ENCODE results near the gene PRG2. TPM values are rescaled to one million over a fixed set of nuclear protein-coding genes. Genes with fewer than 3 reads are reported as not detected.

PRG2 gene
- total and polyA plus RNA-seq, 5 donors from 2014 or later, result 0.13 TPM; not detected in 4

DNA sequence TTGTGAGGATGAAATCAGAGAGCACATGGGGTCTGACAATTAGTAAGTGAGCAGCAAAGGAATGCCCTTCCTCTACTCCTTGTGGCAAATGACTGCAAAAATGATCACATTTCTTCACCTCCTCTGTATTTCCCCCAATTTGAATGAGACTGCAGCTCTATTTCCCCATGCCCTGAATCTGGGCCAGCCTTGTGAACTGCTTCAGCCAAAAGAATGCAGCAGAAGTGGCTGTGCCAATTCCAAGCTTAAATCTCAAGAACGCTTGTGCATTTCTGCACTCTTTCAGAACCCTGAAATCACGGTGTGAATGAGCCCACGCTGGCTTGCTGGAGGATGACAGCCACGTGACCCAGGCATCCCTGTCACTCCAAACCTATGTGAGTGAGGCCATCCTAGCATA is 26.6 kb upstream of the PRG2 start:
- Mint-ChIP-seq H3K27me3 (no peaks in the 10 kb centered on the region), H3K36me3 (peaks cover 56% of the 10 kb centered on the region), H3K4me3 (no peak overlapping the region), H3K27ac (no peak overlapping the region), H3K9me3 (no peaks in the 10 kb centered on the region), H3K4me1 (peaks cover 6 to 14% (median 9%) of the 10 kb centered on the region in 4 donors)
- H3K4me3 ChIP-seq (ENCODE audit: low read depth, low read length), result no peak overlapping the region
- no peaks in the 10 kb centered on the region for H3K4me1 ChIP-seq (ENCODE audit: control insufficient read depth, insufficient read depth, low read length, poor library complexity, severe bottlenecking)
- DNase-seq, result no peak
- no peak overlapping the region for H3K27ac ChIP-seq (ENCODE audit: insufficient read depth, low read length, poor library complexity, severe bottlenecking)
- no peaks in the 10 kb centered on the region for H3K27me3 ChIP-seq (ENCODE audit: control insufficient read depth, insufficient read depth, low read length)
- peaks cover 64% of the 10 kb centered on the region for H3K36me3 ChIP-seq (ENCODE audit: control insufficient read depth, insufficient read depth, low read length)
- no peak for ATAC-seq (ENCODE audit: low read depth in 2 of 2)
- H3K9me3 ChIP-seq (ENCODE audit: control insufficient read depth in 2 of 2, low read length in 2 of 2), result no peaks in the 10 kb centered on the region

- Histone ChIP-seq H3K36me3 (ENCODE audit: control insufficient read depth, insufficient read depth, low read length) (peaks cover 69% of the 10 kb centered on the region), H3K27ac (ENCODE audit: insufficient read depth, low read length, poor library complexity, severe bottlenecking) (no peak overlapping the region), H3K27me3 (ENCODE audit: control insufficient read depth, insufficient read depth, low read length) (no peaks in the 10 kb centered on the region), H3K9me3 (ENCODE audit: control insufficient read depth in 2 of 2, low read length in 2 of 2) (no peaks in the 10 kb centered on the region), H3K4me1 (ENCODE audit: control insufficient read depth, insufficient read depth, low read length, poor library complexity, severe bottlenecking) (no peaks in the 10 kb centered on the region), H3K4me3 (ENCODE audit: low read depth, low read length) (no peak overlapping the region)
- Mint-ChIP-seq H3K27me3 (no peaks in the 10 kb centered on the region), H3K4me3 (no peak overlapping the region), H3K36me3 (peaks cover 54% of the 10 kb centered on the region), H3K27ac (no peak overlapping the region), H3K4me1 (peaks cover under 1 to 12% (median 9%) of the 10 kb centered on the region in 4 donors), H3K9me3 (no peaks in the 10 kb centered on the region)
- ATAC-seq (ENCODE audit: low read depth in 2 of 2), result no peak
- DNase-seq, result no peak
Measured at GRCh38 chr11:57416436-57416835, 26.0 kb upstream of the PRG2 start.

GRCh38 chr11:57414612-57415212 is 24.3 kb upstream of the PRG2 start:
- no peak overlapping the region for H3K27ac ChIP-seq (ENCODE audit: insufficient read depth, low read length, poor library complexity, severe bottlenecking)
- no peaks in the 10 kb centered on the region for H3K4me1 ChIP-seq (ENCODE audit: control insufficient read depth, insufficient read depth, low read length, poor library complexity, severe bottlenecking)
- DNase-seq (no peak), ATAC-seq (ENCODE audit: low read depth in 2 of 2) (no peak)
- Mint-ChIP-seq H3K9me3 (no peaks in the 10 kb centered on the region), H3K27ac (no peak overlapping the region), H3K27me3 (no peaks in the 10 kb centered on the region), H3K36me3 (peaks cover 58% of the 10 kb centered on the region), H3K4me3 (no peak overlapping the region), H3K4me1 (peaks cover 0 to 16% (median 9%) of the 10 kb centered on the region in 4 donors)
- peaks cover 77% of the 10 kb centered on the region for H3K36me3 ChIP-seq (ENCODE audit: control insufficient read depth, insufficient read depth, low read length)
- no peak overlapping the region for H3K4me3 ChIP-seq (ENCODE audit: low read depth, low read length)
- no peaks in the 10 kb centered on the region for H3K27me3 ChIP-seq (ENCODE audit: control insufficient read depth, insufficient read depth, low read length)
- H3K9me3 ChIP-seq (ENCODE audit: control insufficient read depth in 2 of 2, low read length in 2 of 2), result no peaks in the 10 kb centered on the region

DNA sequence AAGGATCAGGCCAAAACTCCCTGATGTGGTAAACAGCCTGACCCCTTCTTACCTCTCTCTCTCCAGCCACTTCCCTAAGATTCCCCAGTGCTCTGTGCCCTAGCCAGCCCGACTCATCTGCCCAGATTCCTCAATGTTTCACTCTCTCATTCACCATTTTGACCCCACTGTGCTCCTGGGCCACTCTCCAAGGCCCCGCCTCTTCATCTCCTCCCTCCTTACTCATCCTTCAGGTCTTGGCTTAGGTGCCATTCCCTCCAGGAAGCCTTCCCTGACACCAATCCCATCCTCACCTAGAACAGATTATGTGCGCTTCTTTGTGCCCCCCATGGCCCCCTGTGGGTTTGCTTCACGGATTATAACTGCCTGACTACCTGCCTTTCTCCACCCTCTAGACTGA is 23.2 kb upstream of the PRG2 start:
- no peak for DNase-seq
- H3K4me1 ChIP-seq (ENCODE audit: control insufficient read depth, insufficient read depth, low read length, poor library complexity, severe bottlenecking), result no peaks in the 10 kb centered on the region
- Mint-ChIP-seq H3K27ac (peak overlapping the region in 1 of 3 donors; percentile 72), H3K9me3 (no peaks in the 10 kb centered on the region), H3K27me3 (no peaks in the 10 kb centered on the region), H3K36me3 (peaks cover 62% of the 10 kb centered on the region), H3K4me3 (no peak overlapping the region), H3K4me1 (peaks cover 0 to 16% (median 9%) of the 10 kb centered on the region in 4 donors)
- H3K4me3 ChIP-seq (ENCODE audit: low read depth, low read length), result no peak overlapping the region
- H3K36me3 ChIP-seq (ENCODE audit: control insufficient read depth, insufficient read depth, low read length), result peaks cover 84% of the 10 kb centered on the region
- H3K27ac ChIP-seq (ENCODE audit: insufficient read depth, low read length, poor library complexity, severe bottlenecking), result no peak overlapping the region
- no peak for ATAC-seq (ENCODE audit: low read depth in 2 of 2)
- H3K27me3 ChIP-seq (ENCODE audit: control insufficient read depth, insufficient read depth, low read length), result no peaks in the 10 kb centered on the region
- no peaks in the 10 kb centered on the region for H3K9me3 ChIP-seq (ENCODE audit: control insufficient read depth in 2 of 2, low read length in 2 of 2)

DNA sequence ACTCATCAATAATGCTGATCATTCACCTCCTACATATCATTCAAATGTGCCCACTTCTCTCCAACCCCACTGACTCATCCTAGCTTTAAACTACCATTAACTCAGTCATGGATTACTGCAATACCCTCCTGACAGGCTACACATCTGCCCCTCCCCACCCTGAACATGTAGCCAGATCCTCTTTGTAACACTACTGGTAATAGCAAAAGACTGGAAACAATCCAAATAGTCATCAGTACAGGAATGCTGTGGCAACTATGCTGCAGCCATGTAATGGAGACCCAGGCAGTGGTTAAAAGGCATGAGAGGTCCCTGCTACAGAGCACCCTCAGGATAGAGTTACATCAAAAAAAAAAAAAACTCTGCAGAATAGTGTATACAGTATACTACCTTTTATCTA is 19.8 kb upstream of the PRG2 start:
- H3K9me3 ChIP-seq (ENCODE audit: control insufficient read depth in 2 of 2, low read length in 2 of 2), result no peaks in the 10 kb centered on the region
- H3K36me3 ChIP-seq (ENCODE audit: control insufficient read depth, insufficient read depth, low read length), result peaks cover 81% of the 10 kb centered on the region
- DNase-seq (no peak), ATAC-seq (ENCODE audit: low read depth in 2 of 2) (no peak)
- Mint-ChIP-seq H3K36me3 (peaks cover 66% of the 10 kb centered on the region), H3K9me3 (no peaks in the 10 kb centered on the region), H3K4me1 (peaks cover 10 to 16% (median 11%) of the 10 kb centered on the region in 4 donors), H3K27ac (no peak overlapping the region), H3K4me3 (no peak overlapping the region), H3K27me3 (no peaks in the 10 kb centered on the region)
- no peak overlapping the region for H3K4me3 ChIP-seq (ENCODE audit: low read depth, low read length)
- H3K27me3 ChIP-seq (ENCODE audit: control insufficient read depth, insufficient read depth, low read length), result no peaks in the 10 kb centered on the region
- H3K27ac ChIP-seq (ENCODE audit: insufficient read depth, low read length, poor library complexity, severe bottlenecking), result no peak overlapping the region
- no peaks in the 10 kb centered on the region for H3K4me1 ChIP-seq (ENCODE audit: control insufficient read depth, insufficient read depth, low read length, poor library complexity, severe bottlenecking)

DNA sequence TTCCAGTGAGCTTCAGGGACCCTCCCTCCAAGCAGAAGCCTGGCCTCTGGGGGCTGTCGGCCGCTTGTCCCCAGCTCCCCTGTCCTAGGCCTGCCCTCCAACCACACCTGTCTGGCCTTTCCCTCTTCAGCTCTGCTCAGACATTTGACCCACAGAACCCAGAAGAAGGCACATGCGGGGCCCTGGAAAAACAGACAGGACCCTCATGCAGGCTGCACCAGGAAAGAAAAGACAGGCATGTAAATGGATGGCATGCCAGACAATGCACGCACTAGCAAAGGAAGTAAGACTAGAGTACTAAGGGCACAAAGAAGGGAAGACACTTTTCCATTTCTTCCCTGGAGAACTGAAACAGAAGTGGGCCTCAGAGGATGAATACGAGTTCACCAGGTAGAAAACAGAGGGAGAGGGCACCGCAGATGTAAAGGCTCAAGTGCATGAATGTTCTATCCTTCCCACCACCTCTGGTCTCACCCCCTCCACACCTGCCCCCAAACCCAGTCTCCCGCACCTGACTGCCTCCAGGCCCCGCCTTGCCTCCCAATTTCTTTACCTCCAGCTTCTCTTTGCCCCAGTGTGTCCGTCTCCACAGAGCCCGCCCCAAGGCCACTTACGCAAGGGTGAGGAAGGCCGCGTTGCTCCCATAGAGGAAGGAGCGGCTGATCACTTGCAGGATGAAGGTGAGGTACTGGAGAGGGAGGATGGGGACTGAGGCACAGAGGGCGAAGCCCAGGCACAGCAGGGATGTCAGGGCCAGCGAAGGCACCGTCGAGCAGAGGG is 19.1 kb upstream of the PRG2 start:
- Histone ChIP-seq H3K27ac (ENCODE audit: insufficient read depth, low read length, poor library complexity, severe bottlenecking) (no peak overlapping the region), H3K27me3 (ENCODE audit: control insufficient read depth, insufficient read depth, low read length) (no peaks in the 10 kb centered on the region), H3K4me1 (ENCODE audit: control insufficient read depth, insufficient read depth, low read length, poor library complexity, severe bottlenecking) (no peaks in the 10 kb centered on the region), H3K9me3 (ENCODE audit: control insufficient read depth in 2 of 2, low read length in 2 of 2) (no peaks in the 10 kb centered on the region), H3K36me3 (ENCODE audit: control insufficient read depth, insufficient read depth, low read length) (peaks cover 73% of the 10 kb centered on the region), H3K4me3 (ENCODE audit: low read depth, low read length) (no peak overlapping the region)
- H3K36me3 Mint-ChIP-seq, result peaks cover 62% of the 10 kb centered on the region
- no peak for ATAC-seq (ENCODE audit: low read depth in 2 of 2)
- H3K9me3 Mint-ChIP-seq, result no peaks in the 10 kb centered on the region
- peaks cover 9 to 16% (median 11%) of the 10 kb centered on the region in 4 donors for H3K4me1 Mint-ChIP-seq
- no peak overlapping the region for H3K4me3 Mint-ChIP-seq
- H3K27ac Mint-ChIP-seq, result no peak overlapping the region
- H3K27me3 Mint-ChIP-seq, result no peaks in the 10 kb centered on the region
- no peak for DNase-seq

- H3K4me3 ChIP-seq (ENCODE audit: low read depth, low read length), result no peak overlapping the region
- no peaks in the 10 kb centered on the region for H3K4me1 ChIP-seq (ENCODE audit: control insufficient read depth, insufficient read depth, low read length, poor library complexity, severe bottlenecking)
- Mint-ChIP-seq H3K36me3 (peaks cover 58% of the 10 kb centered on the region), H3K4me3 (no peak overlapping the region), H3K27ac (no peak overlapping the region), H3K27me3 (no peaks in the 10 kb centered on the region), H3K9me3 (no peaks in the 10 kb centered on the region), H3K4me1 (peaks cover 7 to 16% (median 10%) of the 10 kb centered on the region in 4 donors)
- DNase-seq, result no peak
- ATAC-seq (ENCODE audit: low read depth in 2 of 2), result no peak
- no peaks in the 10 kb centered on the region for H3K27me3 ChIP-seq (ENCODE audit: control insufficient read depth, insufficient read depth, low read length)
- peaks cover 67% of the 10 kb centered on the region for H3K36me3 ChIP-seq (ENCODE audit: control insufficient read depth, insufficient read depth, low read length)
- no peaks in the 10 kb centered on the region for H3K9me3 ChIP-seq (ENCODE audit: control insufficient read depth in 2 of 2, low read length in 2 of 2)
- H3K27ac ChIP-seq (ENCODE audit: insufficient read depth, low read length, poor library complexity, severe bottlenecking), result no peak overlapping the region
Measured at GRCh38 chr11:57408771-57409170, 18.3 kb upstream of the PRG2 start.

All from CD4-positive, CD25-positive, alpha-beta regulatory T cell (primary cell).